ENCODE measurements around the gene AGT. TPM values are rescaled to one million over a fixed set of nuclear protein-coding genes. Genes with fewer than 3 reads are reported as not detected.

Gene AGT
- polyA plus RNA-seq, 1 donor (not counting 4 experiments of a cell fraction or from before 2014, with no cell fraction given), result not detected

DNA sequence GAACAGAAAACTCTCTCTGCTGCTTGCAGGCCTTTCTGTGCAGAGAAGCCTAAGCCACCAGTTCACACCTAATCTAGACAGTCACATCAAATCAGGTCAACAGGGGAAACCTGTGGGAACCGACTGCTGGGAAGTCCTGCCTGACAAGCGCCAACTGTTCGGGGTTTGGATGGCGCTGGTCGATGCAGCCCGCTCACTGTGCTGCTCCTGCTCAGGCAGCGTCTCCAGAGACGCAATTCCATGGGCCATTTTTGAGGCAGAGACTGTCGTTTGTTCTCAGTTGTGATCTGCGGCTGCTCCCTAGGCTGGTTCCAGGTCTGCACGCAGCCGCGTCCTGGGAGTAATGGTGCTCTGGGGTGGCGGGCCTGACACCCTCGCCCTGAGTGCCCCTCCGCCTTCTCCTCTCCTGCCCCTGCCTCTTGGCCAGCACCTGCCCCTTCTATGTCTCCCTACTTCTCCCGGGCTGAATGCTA is 1.4 kb downstream of the AGT start:
- H3K79me2 ChIP-seq (ENCODE audit: control insufficient read depth, insufficient read depth, low read length), result no peaks in the 10 kb centered on the region
- FAIRE-seq, result no peak
- no peaks in the 10 kb centered on the region for H3K36me3 ChIP-seq (ENCODE audit: control insufficient read depth in 2 of 2, extremely low read depth in 1 of 2, insufficient read depth in 2 of 2, low read length in 2 of 2)
- H3K4me2 ChIP-seq (ENCODE audit: control insufficient read depth, extremely low read depth, insufficient read depth, low read depth, low read length), result no peak overlapping the region
- dilution Hi-C loops (cut with MboI; ENCODE audit: extremely low pct_ligation_motif_present, low sequenced_read_pairs), result no loop called here
- no peak overlapping the region for H2AFZ ChIP-seq (ENCODE audit: control insufficient read depth, low read length)
- H3K4me1 ChIP-seq (ENCODE audit: control insufficient read depth, extremely low read depth, insufficient read depth, low read length), result no peaks in the 10 kb centered on the region
- H4K20me1 ChIP-seq (ENCODE audit: control insufficient read depth, extremely low read depth, insufficient read depth, low read length), result no peaks in the 10 kb centered on the region
- H3K9ac ChIP-seq (ENCODE audit: control insufficient read depth, extremely low read depth, insufficient read depth, low read length), result no peak overlapping the region
- DNase-seq (ENCODE audit: low read depth, low spot score), result no peak
- no peaks in the 10 kb centered on the region for H3K9me3 ChIP-seq (ENCODE audit: control insufficient read depth, low read depth, low read length)
- H3K27ac ChIP-seq (ENCODE audit: control insufficient read depth, insufficient read depth, low read length), result no peak overlapping the region
- no peak overlapping the region for H3K4me3 ChIP-seq (ENCODE audit: control insufficient read depth in 2 of 3, extremely low read depth in 1 of 3, insufficient read depth in 2 of 3, low read depth in 1 of 3, low read length in 3 of 3)
- TF ChIP-seq, protein P1, sequence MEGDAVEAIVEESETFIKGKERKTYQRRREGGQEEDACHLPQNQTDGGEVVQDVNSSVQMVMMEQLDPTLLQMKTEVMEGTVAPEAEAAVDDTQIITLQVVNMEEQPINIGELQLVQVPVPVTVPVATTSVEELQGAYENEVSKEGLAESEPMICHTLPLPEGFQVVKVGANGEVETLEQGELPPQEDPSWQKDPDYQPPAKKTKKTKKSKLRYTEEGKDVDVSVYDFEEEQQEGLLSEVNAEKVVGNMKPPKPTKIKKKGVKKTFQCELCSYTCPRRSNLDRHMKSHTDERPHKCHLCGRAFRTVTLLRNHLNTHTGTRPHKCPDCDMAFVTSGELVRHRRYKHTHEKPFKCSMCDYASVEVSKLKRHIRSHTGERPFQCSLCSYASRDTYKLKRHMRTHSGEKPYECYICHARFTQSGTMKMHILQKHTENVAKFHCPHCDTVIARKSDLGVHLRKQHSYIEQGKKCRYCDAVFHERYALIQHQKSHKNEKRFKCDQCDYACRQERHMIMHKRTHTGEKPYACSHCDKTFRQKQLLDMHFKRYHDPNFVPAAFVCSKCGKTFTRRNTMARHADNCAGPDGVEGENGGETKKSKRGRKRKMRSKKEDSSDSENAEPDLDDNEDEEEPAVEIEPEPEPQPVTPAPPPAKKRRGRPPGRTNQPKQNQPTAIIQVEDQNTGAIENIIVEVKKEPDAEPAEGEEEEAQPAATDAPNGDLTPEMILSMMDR (optimal IDR thresholded peaks at IDR 0.05 in 1 of 3, IDR thresholded peaks at IDR 0.05 in 1 of 3, conservative IDR thresholded peaks at IDR 0.05 in 1 of 3; ENCODE audit: extremely low read depth in 1 of 3, insufficient read depth in 2 of 3, low read length in 3 of 3), result no peak
- no peak for TF ChIP-seq EZH2 (IDR thresholded peaks at IDR 0.05; ENCODE audit: low read length)
- no peaks in the 10 kb centered on the region for H3K27me3 ChIP-seq (ENCODE audit: control insufficient read depth, extremely low read depth, insufficient read depth, low read length)
- no peaks in the 10 kb centered on the region for H3K9me1 ChIP-seq (ENCODE audit: control insufficient read depth, extremely low read depth, insufficient read depth, low read length)

DNA sequence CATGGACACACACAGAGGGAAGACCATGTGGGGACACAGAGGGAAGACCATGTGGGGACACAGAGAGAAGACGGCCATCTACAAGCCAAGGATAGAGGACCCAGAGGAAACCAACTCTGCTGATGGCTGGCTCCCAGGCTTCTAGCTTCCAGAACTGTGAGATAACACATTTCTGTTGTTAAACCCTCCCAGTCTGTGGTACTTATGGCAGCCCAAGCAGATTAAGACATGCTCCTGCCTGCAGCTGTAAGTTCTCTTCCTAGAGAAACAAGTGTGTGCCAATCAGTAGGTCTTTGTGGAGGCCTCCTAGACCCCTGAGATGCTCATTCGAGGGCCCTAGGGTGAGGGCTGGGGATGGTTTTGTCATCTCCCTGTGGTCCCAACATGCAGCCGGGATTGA is 2.7 kb downstream of the AGT start:
- Histone ChIP-seq H2AFZ (ENCODE audit: control insufficient read depth, low read length) (no peak overlapping the region), H3K9me3 (ENCODE audit: control insufficient read depth, low read depth, low read length) (no peaks in the 10 kb centered on the region), H3K9me1 (ENCODE audit: control insufficient read depth, extremely low read depth, insufficient read depth, low read length) (no peaks in the 10 kb centered on the region), H3K79me2 (ENCODE audit: control insufficient read depth, insufficient read depth, low read length) (no peaks in the 10 kb centered on the region), H3K36me3 (ENCODE audit: control insufficient read depth in 2 of 2, extremely low read depth in 1 of 2, insufficient read depth in 2 of 2, low read length in 2 of 2) (no peaks in the 10 kb centered on the region), H3K4me3 (ENCODE audit: control insufficient read depth in 2 of 3, extremely low read depth in 1 of 3, insufficient read depth in 2 of 3, low read depth in 1 of 3, low read length in 3 of 3) (no peak overlapping the region), H3K4me1 (ENCODE audit: control insufficient read depth, extremely low read depth, insufficient read depth, low read length) (no peaks in the 10 kb centered on the region), H3K9ac (ENCODE audit: control insufficient read depth, extremely low read depth, insufficient read depth, low read length) (no peak overlapping the region), H3K27ac (ENCODE audit: control insufficient read depth, insufficient read depth, low read length) (no peak overlapping the region), H4K20me1 (ENCODE audit: control insufficient read depth, extremely low read depth, insufficient read depth, low read length) (no peaks in the 10 kb centered on the region), H3K4me2 (ENCODE audit: control insufficient read depth, extremely low read depth, insufficient read depth, low read depth, low read length) (no peak overlapping the region), H3K27me3 (ENCODE audit: control insufficient read depth, extremely low read depth, insufficient read depth, low read length) (peaks cover 4% of the 10 kb centered on the region)
- FAIRE-seq (no peak), DNase-seq (ENCODE audit: low read depth, low spot score) (no peak)
- dilution Hi-C loops (cut with MboI; ENCODE audit: extremely low pct_ligation_motif_present, low sequenced_read_pairs), result no loop called here
- no peak for TF ChIP-seq EZH2 (IDR thresholded peaks at IDR 0.05; ENCODE audit: low read length)
- TF ChIP-seq, protein P1 (optimal IDR thresholded peaks at IDR 0.05 in 1 of 3, IDR thresholded peaks at IDR 0.05 in 1 of 3, conservative IDR thresholded peaks at IDR 0.05 in 1 of 3; ENCODE audit: extremely low read depth in 1 of 3, insufficient read depth in 2 of 3, low read length in 3 of 3), result no peak
